IMR-90 (cell line): Measurements from ENCODE around the gene WDR48. TPM values are rescaled to one million over a fixed set of nuclear protein-coding genes. Genes with fewer than 3 reads are reported as not detected.

Source experiments
- ATAC-seq: fragments of 200-7000 bp; cut with Tn5 transposase; 2 replicates; pipeline ENCODE4 v1.9.1; 2020; ENCODE audit warnings: low read depth, mild to moderate bottlenecking, moderate library complexity
- BruUV-seq: library from RNA; stranded (reverse); fragments of 400-500 nt; replicated peaks from 2 replicates; lab custom pipeline; 2021; lab: Mats Ljungman, UMichigan
- CTCF ChIA-PET: fragments of 300-600 bp; formaldehyde crosslinking; extraction: SDS; loops from one replicate; lab custom pipeline; 2021; ENCODE audit warnings: antibody characterized with exemption; lab: Yijun Ruan, JAX
- POLR2A ChIA-PET: fragments of 300-600 bp; sonication (Branson Sonifier 250); formaldehyde crosslinking; loops from one replicate; lab custom pipeline; 2022; ENCODE audit warnings: antibody characterized with exemption; ENCODE audit not compliant: unreplicated experiment; lab: Charles Lee
- DNase-seq: peaks from one replicate; pipeline ENCODE4 v3.0.0; 2013
- H2AFZ ChIP-seq: replicated peaks from 2 replicates; pipeline ENCODE3; 2013; ENCODE audit warnings: low read length, mild to moderate bottlenecking; ENCODE audit not compliant: poor library complexity
- H2AK5ac ChIP-seq: 2 replicates; pipeline ENCODE4 v1.6.1; 2013; ENCODE audit warnings: low read depth, low read length, inconsistent platforms
- H2AK9ac ChIP-seq: replicated peaks from 2 replicates; pipeline ENCODE3; 2013; ENCODE audit warnings: mild to moderate bottlenecking, low read depth, low read length, moderate library complexity; ENCODE audit not compliant: poor library complexity
- H2BK120ac ChIP-seq: 2 replicates; pipeline ENCODE4 v1.6.1; 2013; ENCODE audit warnings: low read depth, low read length, inconsistent platforms
- H2BK15ac ChIP-seq: 3 replicates; pipeline ENCODE4 v1.6.1; 2013; ENCODE audit warnings: low read depth, low read length, inconsistent platforms
- H2BK20ac ChIP-seq: 2 replicates; pipeline ENCODE4 v1.6.1; 2013; ENCODE audit warnings: low read depth, mild to moderate bottlenecking, inconsistent platforms, low read length, moderate library complexity
- H2BK5ac ChIP-seq: 2 replicates; pipeline ENCODE4 v1.6.1; 2013; ENCODE audit warnings: mild to moderate bottlenecking, low read depth, low read length, inconsistent platforms; ENCODE audit not compliant: poor library complexity, severe bottlenecking
- H3K14ac ChIP-seq: replicated peaks from 2 replicates; pipeline ENCODE4 v1.6.1; 2013; ENCODE audit warnings: low read depth, low read length, inconsistent platforms
- H3K18ac ChIP-seq: 2 replicates; pipeline ENCODE4 v1.6.1; 2013; ENCODE audit warnings: low read depth, low read length, control low read depth
- H3K23ac ChIP-seq: 2 replicates; pipeline ENCODE4 v1.6.1; 2013; ENCODE audit warnings: low read depth, low read length, inconsistent platforms
- H3K27ac ChIP-seq: 2 replicates; pipeline ENCODE4 v1.5.1; 2013; ENCODE audit warnings: mild to moderate bottlenecking, control low read depth, low read length; ENCODE audit not compliant: insufficient read depth
- H3K27me3 ChIP-seq: 2 replicates; pipeline ENCODE4 v1.6.1; 2013; ENCODE audit warnings: low read length; ENCODE audit not compliant: control insufficient read depth, insufficient read depth
- H3K36me3 ChIP-seq: 2 replicates; pipeline ENCODE4 v1.6.1; 2013; ENCODE audit warnings: low read length, mixed read lengths; ENCODE audit not compliant: control insufficient read depth, insufficient read depth
- H3K4ac ChIP-seq: 2 replicates; pipeline ENCODE4 v1.6.1; 2013; ENCODE audit warnings: low read depth, low read length, inconsistent platforms
- H3K4me1 ChIP-seq: 2 replicates; pipeline ENCODE4 v1.6.1; 2013; ENCODE audit warnings: low read length, mixed read lengths; ENCODE audit not compliant: control insufficient read depth, insufficient read depth
- H3K4me2 ChIP-seq: 2 replicates; pipeline ENCODE4 v1.6.1; 2013; ENCODE audit warnings: low read depth, mild to moderate bottlenecking, control low read depth, low read length, moderate library complexity
- H3K4me3 ChIP-seq: 2 replicates; pipeline ENCODE4 v1.5.1; 2013; ENCODE audit warnings: low read depth, mild to moderate bottlenecking, control low read depth, low read length, moderate library complexity; ENCODE audit not compliant: insufficient read depth
- H3K56ac ChIP-seq: 2 replicates; pipeline ENCODE4 v1.6.1; 2013; ENCODE audit warnings: low read length, inconsistent platforms; ENCODE audit not compliant: insufficient read depth; ENCODE audit errors: extremely low read depth
- H3K79me1 ChIP-seq, 2 experiments: 2 replicates each; pipeline ENCODE4 v1.6.1; 2013; ENCODE audit warnings: low read length in 2 of 2, inconsistent platforms in 1 of 2, low read depth in 1 of 2
- H3K9ac ChIP-seq: 2 replicates; pipeline ENCODE4 v1.6.1; 2013; ENCODE audit warnings: low read depth, low read length, control low read depth
- H3K9me1 ChIP-seq: 2 replicates; pipeline ENCODE4 v1.6.1; 2013; ENCODE audit warnings: low read length, inconsistent platforms; ENCODE audit not compliant: insufficient read depth
- H3K9me3 ChIP-seq: 2 replicates; pipeline ENCODE4 v1.6.1; 2013; ENCODE audit warnings: low read length; ENCODE audit not compliant: control insufficient read depth, insufficient read depth
- H4K20me1 ChIP-seq: 2 replicates; pipeline ENCODE4 v1.6.1; 2013; ENCODE audit warnings: low read length, inconsistent platforms; ENCODE audit not compliant: insufficient read depth
- H4K5ac ChIP-seq: 2 replicates; pipeline ENCODE4 v1.6.1; 2013; ENCODE audit warnings: mild to moderate bottlenecking, low read depth, low read length, control low read depth
- H4K8ac ChIP-seq, 2 experiments: 2 replicates each; pipeline ENCODE4 v1.6.1; 2013; ENCODE audit warnings: low read depth in 2 of 2, low read length in 2 of 2, control low read depth in 1 of 2, inconsistent platforms in 1 of 2
- H4K91ac ChIP-seq: 2 replicates; pipeline ENCODE4 v1.6.1; 2013; ENCODE audit warnings: low read depth, low read length, inconsistent platforms; ENCODE audit not compliant: insufficient read depth
- CHD1 ChIP-seq: IDR thresholded peaks from 2 replicates; pipeline ENCODE4 v1.6.1; 2012; ENCODE audit warnings: low read depth, low read length, improper control_type of control experiment
- FOS ChIP-seq: fragments of 150-350 bp; IDR thresholded peaks from 2 replicates; pipeline ENCODE4 v1.6.1; 2016; ENCODE audit warnings: low read depth, low read length
- MAFK ChIP-seq: IDR thresholded peaks from 2 replicates; pipeline ENCODE4 v1.6.1; 2012; ENCODE audit warnings: low read depth, low read length, improper control_type of control experiment
- MXI1 ChIP-seq: IDR thresholded peaks from 2 replicates; pipeline ENCODE4 v1.6.1; 2012; ENCODE audit warnings: low read depth, mild to moderate bottlenecking, low read length, moderate library complexity, borderline replicate concordance
- POLR2A ChIP-seq: IDR thresholded peaks from 2 replicates; pipeline ENCODE4 v1.6.1; 2012; ENCODE audit warnings: mild to moderate bottlenecking, low read depth, low read length
- RAD21 ChIP-seq: IDR thresholded peaks from 2 replicates; pipeline ENCODE4 v1.6.1; 2012; ENCODE audit warnings: low read length, improper control_type of control experiment
- RFX5 ChIP-seq: IDR thresholded peaks from 2 replicates; pipeline ENCODE4 v1.8.0; 2012; ENCODE audit warnings: low read depth, mild to moderate bottlenecking, low read length, moderate library complexity
- SMC3 ChIP-seq: fragments of 150-350 bp; IDR thresholded peaks from 2 replicates; pipeline ENCODE4 v1.6.1; 2016; ENCODE audit warnings: low read depth, mild to moderate bottlenecking, antibody characterized with exemption, low read length, moderate library complexity
- USF2 ChIP-seq: fragments of 150-350 bp; IDR thresholded peaks from 2 replicates; pipeline ENCODE4 v1.6.1; 2017; ENCODE audit warnings: mild to moderate bottlenecking, antibody characterized with exemption, low read length, low read depth
- WGBS, 2 experiments: methylation state at CpG; one replicate each; pipeline versions ENCODE4 v1.1.5 to v1.1.7; 2013; ENCODE audit warnings: missing lambda C conversion rate in 2 of 2; ENCODE audit not compliant: insufficient read length in 1 of 2; ENCODE audit errors: extremely low coverage in 2 of 2; 5-methylcytosine and 5-hydroxymethylcytosine counted together
- dilution Hi-C: fragments of 300-500 bp; cut with HindIII; formaldehyde crosslinking; loops from one replicate; pipeline ENCODE4 v1.14.3; 2018; ENCODE audit warnings: low sequenced_read_pairs; ENCODE audit not compliant: unreplicated experiment
- in situ Hi-C: fragments of 300-500 bp; cut with MboI; formaldehyde crosslinking; loops from 3 replicates; pipeline ENCODE4 v1.14.3; 2019; ENCODE audit warnings: low sequenced_read_pairs, inconsistent platforms, mixed read lengths
- intact Hi-C: fragments of 100-400 bp; cut with micrococcal nuclease; formaldehyde crosslinking; loops from 2 replicates; pipeline ENCODE4 v1.10.0; 2022
- polyA plus RNA-seq, 3 experiments: library from polyadenylated mRNA; depleted of rRNA; stranded (reverse); fragments of >200 nt; gene quantifications; 2 replicates each; pipeline ENCODE4 v1.2.3, GENCODE V29; 2012; ENCODE audit warnings: low replicate concordance in 1 of 3
- total RNA-seq: library from RNA; depleted of rRNA; stranded (reverse); fragments of >200 nt; gene quantifications from 2 replicates; pipeline ENCODE4 v1.2.3, GENCODE V29; 2012
- TF ChIP-seq, protein P1 (sequence below): fragments of 150-350 bp; IDR thresholded peaks from 2 replicates; pipeline ENCODE4 v1.6.1; 2016; ENCODE audit warnings: low read depth, mild to moderate bottlenecking, low read length, moderate library complexity, borderline replicate concordance
- TF ChIP-seq, protein P2 (sequence below): conservative IDR thresholded peaks from 2 replicates; pipeline ENCODE4 v1.5.1; 2012; ENCODE audit warnings: mild to moderate bottlenecking, low read depth, low read length, improper control_type of control experiment

Gene WDR48
- total and polyA plus RNA-seq, 2 of the 4 experiments (the other 2 are of a cell fraction): 14.4 to 41.2 TPM

GRCh38 chr3:39122813-39123212 lies 71.0 kb downstream of the WDR48 start:
- WGBS, 2 experiments: no CpG with 5 or more reads among the region's 1 CpG
- Histone ChIP-seq H3K4ac (no peak overlapping the region), H2BK120ac (no peak overlapping the region), H3K4me2 (no peak overlapping the region), H3K36me3 (no peaks in the 10 kb centered on the region; the same call in 1 of the 2 replicates), H2BK15ac (no peak overlapping the region), H4K8ac (no peak overlapping the region), H3K4me1 (peaks cover 5% of the 10 kb centered on the region), H3K27ac (no peak overlapping the region), H3K23ac (no peak overlapping the region), H3K9me1 (peaks cover 4% of the 10 kb centered on the region), H4K5ac (no peak overlapping the region), H2BK5ac (no peak overlapping the region), H3K9ac (no peak overlapping the region), H3K27me3 (no peaks in the 10 kb centered on the region), H2AK9ac (no peak overlapping the region), H2AFZ (no peak overlapping the region), H4K91ac (no peak overlapping the region), H4K20me1 (no peaks in the 10 kb centered on the region), H3K9me3 (no peaks in the 10 kb centered on the region), H2BK20ac (no peak overlapping the region), H3K18ac (no peak overlapping the region), H2AK5ac (no peak overlapping the region), H3K4me3 (no peak overlapping the region), H3K56ac (no peak overlapping the region), H3K79me1 (no peaks in the 10 kb centered on the region), H3K14ac (no peak overlapping the region)
- dilution Hi-C loops (no loop called here), intact Hi-C loops (no loop called here), in situ Hi-C loops (no loop called here)
- no peak for DNase-seq
- POLR2A ChIA-PET: no interaction called here
- TF ChIP-seq POLR2A: no peak
- TF ChIP-seq RFX5: no peak
- TF ChIP-seq, protein P1, sequence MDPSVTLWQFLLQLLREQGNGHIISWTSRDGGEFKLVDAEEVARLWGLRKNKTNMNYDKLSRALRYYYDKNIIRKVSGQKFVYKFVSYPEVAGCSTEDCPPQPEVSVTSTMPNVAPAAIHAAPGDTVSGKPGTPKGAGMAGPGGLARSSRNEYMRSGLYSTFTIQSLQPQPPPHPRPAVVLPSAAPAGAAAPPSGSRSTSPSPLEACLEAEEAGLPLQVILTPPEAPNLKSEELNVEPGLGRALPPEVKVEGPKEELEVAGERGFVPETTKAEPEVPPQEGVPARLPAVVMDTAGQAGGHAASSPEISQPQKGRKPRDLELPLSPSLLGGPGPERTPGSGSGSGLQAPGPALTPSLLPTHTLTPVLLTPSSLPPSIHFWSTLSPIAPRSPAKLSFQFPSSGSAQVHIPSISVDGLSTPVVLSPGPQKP: no peak
- TF ChIP-seq SMC3: no peak
- TF ChIP-seq CHD1: no peak
- TF ChIP-seq USF2: no peak
- TF ChIP-seq RAD21: no peak
- TF ChIP-seq FOS: no peak
- no peak for TF ChIP-seq MXI1
- no peak for TF ChIP-seq MAFK
- TF ChIP-seq, protein P2, sequence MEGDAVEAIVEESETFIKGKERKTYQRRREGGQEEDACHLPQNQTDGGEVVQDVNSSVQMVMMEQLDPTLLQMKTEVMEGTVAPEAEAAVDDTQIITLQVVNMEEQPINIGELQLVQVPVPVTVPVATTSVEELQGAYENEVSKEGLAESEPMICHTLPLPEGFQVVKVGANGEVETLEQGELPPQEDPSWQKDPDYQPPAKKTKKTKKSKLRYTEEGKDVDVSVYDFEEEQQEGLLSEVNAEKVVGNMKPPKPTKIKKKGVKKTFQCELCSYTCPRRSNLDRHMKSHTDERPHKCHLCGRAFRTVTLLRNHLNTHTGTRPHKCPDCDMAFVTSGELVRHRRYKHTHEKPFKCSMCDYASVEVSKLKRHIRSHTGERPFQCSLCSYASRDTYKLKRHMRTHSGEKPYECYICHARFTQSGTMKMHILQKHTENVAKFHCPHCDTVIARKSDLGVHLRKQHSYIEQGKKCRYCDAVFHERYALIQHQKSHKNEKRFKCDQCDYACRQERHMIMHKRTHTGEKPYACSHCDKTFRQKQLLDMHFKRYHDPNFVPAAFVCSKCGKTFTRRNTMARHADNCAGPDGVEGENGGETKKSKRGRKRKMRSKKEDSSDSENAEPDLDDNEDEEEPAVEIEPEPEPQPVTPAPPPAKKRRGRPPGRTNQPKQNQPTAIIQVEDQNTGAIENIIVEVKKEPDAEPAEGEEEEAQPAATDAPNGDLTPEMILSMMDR: no peak
- CTCF ChIA-PET: interaction anchor here (2.2 kb wide), 1 partner anchor 165 kb away, joined by 8 read pairs; no protein-coding TSS in a partner anchor
- no TSS peak for BruUV-seq
- ATAC-seq: no peak
